H7 (cell line): ENCODE results near the gene ASPSCR1. TPM values are rescaled to one million over a fixed set of nuclear protein-coding genes. Genes with fewer than 3 reads are reported as not detected.
A peak's percentile ranks its signal among the peaks of the same experiment; 100 is the strongest.

ENCODE experiments used
- DNase-seq: peaks from one replicate; pipeline ENCODE4 v3.0.0; 2012
- H3K27me3 ChIP-seq: 2 replicates; pipeline ENCODE4 v1.6.0; 2011; ENCODE audit warnings: mild to moderate bottlenecking, low read length; ENCODE audit not compliant: control insufficient read depth, insufficient read depth
- H3K36me3 ChIP-seq: replicated peaks from 2 replicates; pipeline ENCODE4 v1.5.1; 2011; ENCODE audit warnings: low read length; ENCODE audit not compliant: control insufficient read depth, insufficient read depth
- H3K4me3 ChIP-seq: 2 replicates; pipeline ENCODE4 v1.5.1; 2011; ENCODE audit warnings: low read depth, mild to moderate bottlenecking, control low read depth, low read length, moderate library complexity; ENCODE audit not compliant: insufficient read depth
- total RNA-seq: library from RNA; depleted of rRNA; stranded (reverse); fragments of >200 nt; shearing (Covaris generic); gene quantifications from 2 replicates; pipeline ENCODE4 v1.2.3, GENCODE V29; 2014

ASPSCR1 gene
- total RNA-seq, 1 experiment from 2014 or later: 62.1 TPM

GRCh38 chr17:82041144-82041814, 63.9 kb downstream of the ASPSCR1 start:
- DNase-seq: no peak
- Histone ChIP-seq H3K4me3 (no peak overlapping the region), H3K36me3 (no peaks in the 10 kb centered on the region), H3K27me3 (no peaks in the 10 kb centered on the region; the same call in 1 of the 2 replicates)

DNA sequence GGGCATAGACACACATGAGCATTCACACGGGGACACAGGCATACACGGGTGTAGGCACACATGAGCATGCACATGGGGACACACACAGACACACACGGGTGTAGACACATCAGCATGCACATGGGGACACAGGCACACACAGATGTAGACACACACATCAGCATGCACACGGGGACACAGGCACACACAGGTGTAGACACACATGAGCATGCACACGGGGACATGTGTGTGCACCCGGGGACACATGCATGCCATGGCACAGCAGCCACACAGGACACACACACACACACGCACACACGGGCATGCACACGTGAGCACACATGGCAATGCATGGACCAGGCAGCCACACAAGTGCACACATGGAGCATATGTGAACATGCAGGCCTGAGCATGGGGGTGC, 65.2 kb downstream of the ASPSCR1 start:
- no peak for DNase-seq
- Histone ChIP-seq H3K4me3 (no peak overlapping the region), H3K36me3 (no peaks in the 10 kb centered on the region), H3K27me3 (no peaks in the 10 kb centered on the region)

- Histone ChIP-seq H3K27me3 (no peaks in the 10 kb centered on the region), H3K36me3 (no peaks in the 10 kb centered on the region), H3K4me3 (no peak overlapping the region)
- peak; percentile 83 for DNase-seq
Measured at GRCh38 chr17:82043507-82043906, 66.1 kb downstream of the ASPSCR1 start.

GRCh38 chr17:82045936-82046484, 68.6 kb downstream of the ASPSCR1 start:
- DNase-seq: no peak
- Histone ChIP-seq H3K36me3 (peaks cover 2% of the 10 kb centered on the region; the same call in 1 of the 2 replicates), H3K27me3 (no peaks in the 10 kb centered on the region), H3K4me3 (no peak overlapping the region)

DNA sequence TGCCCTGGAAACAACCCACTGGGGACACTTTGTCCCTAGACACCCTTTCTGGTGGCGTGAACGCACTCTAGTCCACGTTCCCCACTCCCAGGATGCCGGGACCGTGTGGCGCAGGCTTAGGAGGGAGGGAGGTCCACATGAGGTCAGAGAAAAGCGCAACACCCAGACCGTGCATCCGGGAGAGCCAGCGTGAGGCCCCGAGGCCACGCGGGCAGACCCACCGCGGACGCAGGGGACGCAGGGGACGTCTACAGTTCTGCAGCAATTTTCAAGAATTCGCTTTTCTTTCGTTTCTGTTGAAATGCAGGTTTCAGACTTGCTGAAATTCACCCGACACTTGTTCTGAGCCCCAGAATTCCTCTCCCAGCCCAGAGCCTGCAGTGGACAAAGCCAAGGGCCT, 69.5 kb downstream of the ASPSCR1 start:
- Histone ChIP-seq H3K27me3 (no peaks in the 10 kb centered on the region), H3K36me3 (peaks cover 2% of the 10 kb centered on the region; the same call in 1 of the 2 replicates), H3K4me3 (no peak overlapping the region)
- DNase-seq: no peak

GRCh38 chr17:82047379-82047778, 70.0 kb downstream of the ASPSCR1 start:
- DNase-seq: no peak
- Histone ChIP-seq H3K27me3 (no peaks in the 10 kb centered on the region), H3K4me3 (no peak overlapping the region), H3K36me3 (peaks cover 2% of the 10 kb centered on the region; the same call in 1 of the 2 replicates)

- Histone ChIP-seq H3K4me3 (no peak overlapping the region), H3K36me3 (peaks cover 2% of the 10 kb centered on the region; the same call in 1 of the 2 replicates), H3K27me3 (no peaks in the 10 kb centered on the region)
- DNase-seq: no peak
Measured at GRCh38 chr17:82047914-82048570, 70.6 kb downstream of the ASPSCR1 start.

- peaks cover 2% of the 10 kb centered on the region; the same call in 1 of the 2 replicates for H3K36me3 ChIP-seq
- DNase-seq: no peak
- H3K4me3 ChIP-seq: no peak overlapping the region
- H3K27me3 ChIP-seq: no peaks in the 10 kb centered on the region
Measured at GRCh38 chr17:82048571-82048971, 71.1 kb downstream of the ASPSCR1 start.

- Histone ChIP-seq H3K4me3 (no peak overlapping the region), H3K27me3 (no peaks in the 10 kb centered on the region), H3K36me3 (peaks cover 5% of the 10 kb centered on the region)
- DNase-seq: no peak
Measured at GRCh38 chr17:82049106-82049505, 71.7 kb downstream of the ASPSCR1 start.

DNA sequence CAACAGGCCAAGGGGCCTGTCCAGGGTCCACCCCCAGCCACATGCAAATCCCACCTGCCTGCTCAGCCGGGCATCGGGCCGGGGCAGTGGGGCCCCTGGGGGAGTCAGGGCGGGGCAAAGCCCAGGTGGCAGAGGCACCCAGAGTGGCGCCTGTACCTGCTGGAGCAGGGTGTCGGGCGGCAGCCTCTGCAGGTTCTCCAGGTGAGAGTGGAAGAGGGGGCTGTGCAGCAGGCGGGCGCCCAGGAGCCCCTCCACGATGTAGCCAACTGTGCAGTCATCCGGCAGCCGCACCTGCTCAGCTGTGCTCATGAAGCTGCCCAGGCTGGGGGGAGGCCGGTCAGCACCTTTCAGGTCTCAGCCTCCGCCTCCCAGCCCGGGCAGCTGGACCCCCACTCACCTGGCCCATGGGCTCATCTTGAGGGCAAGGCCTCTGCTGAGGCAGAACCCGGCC, 72.1 kb downstream of the ASPSCR1 start:
- no peaks in the 10 kb centered on the region for H3K27me3 ChIP-seq
- no peak for DNase-seq
- H3K4me3 ChIP-seq: no peak overlapping the region
- peaks cover 5% of the 10 kb centered on the region for H3K36me3 ChIP-seq

- Histone ChIP-seq H3K36me3 (peaks cover 10% of the 10 kb centered on the region), H3K4me3 (no peak overlapping the region), H3K27me3 (no peaks in the 10 kb centered on the region)
- no peak for DNase-seq
Measured at GRCh38 chr17:82050152-82050760, 72.8 kb downstream of the ASPSCR1 start.

DNA sequence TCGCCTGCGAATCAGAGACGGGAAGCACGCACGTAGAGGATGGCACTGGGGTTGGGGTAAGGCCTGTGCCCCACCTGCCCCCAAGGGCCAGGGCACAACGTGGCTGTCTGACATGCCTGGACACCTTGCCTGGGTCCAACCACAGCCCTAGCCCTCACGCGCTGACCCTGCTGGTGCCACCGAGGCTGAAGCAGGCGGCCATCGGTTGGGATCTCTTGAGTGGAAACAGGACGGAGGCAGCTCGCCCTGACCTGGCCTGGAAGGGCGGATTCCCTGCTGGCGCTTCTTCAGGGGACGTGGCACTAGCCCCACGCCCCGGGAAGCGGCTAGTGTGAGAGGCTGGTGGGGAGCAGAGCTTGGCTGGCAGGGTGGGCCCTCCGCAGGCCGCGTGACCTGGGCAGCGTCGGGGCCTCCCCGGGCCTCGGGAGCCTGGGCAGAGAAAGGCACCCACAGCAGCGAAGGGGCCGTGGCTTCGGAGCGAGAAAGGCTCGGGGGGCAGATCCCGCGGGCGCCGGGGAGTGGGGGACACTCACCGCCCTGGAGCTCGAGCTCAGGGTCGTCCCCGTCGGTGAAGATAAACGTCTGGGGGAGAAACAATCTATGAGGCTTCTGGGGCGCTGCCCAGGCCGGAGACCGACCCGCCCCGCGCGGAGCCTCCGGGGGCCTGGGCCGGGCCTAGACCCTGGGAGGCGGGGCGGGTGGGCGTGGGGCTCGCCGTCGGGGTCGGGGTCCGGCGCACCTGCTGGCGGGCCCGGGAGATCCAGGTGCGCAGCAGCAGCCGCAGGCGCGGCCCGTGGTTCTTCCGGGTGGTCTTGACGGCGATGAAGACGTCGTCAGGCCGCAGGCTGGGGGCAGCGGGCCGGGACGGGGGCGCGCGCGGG, 73.6 kb downstream of the ASPSCR1 start:
- no peaks in the 10 kb centered on the region for H3K27me3 ChIP-seq
- peak overlapping the region; percentile 83 for H3K4me3 ChIP-seq
- peak; percentile 93 for DNase-seq
- peaks cover 15% of the 10 kb centered on the region for H3K36me3 ChIP-seq

DNA sequence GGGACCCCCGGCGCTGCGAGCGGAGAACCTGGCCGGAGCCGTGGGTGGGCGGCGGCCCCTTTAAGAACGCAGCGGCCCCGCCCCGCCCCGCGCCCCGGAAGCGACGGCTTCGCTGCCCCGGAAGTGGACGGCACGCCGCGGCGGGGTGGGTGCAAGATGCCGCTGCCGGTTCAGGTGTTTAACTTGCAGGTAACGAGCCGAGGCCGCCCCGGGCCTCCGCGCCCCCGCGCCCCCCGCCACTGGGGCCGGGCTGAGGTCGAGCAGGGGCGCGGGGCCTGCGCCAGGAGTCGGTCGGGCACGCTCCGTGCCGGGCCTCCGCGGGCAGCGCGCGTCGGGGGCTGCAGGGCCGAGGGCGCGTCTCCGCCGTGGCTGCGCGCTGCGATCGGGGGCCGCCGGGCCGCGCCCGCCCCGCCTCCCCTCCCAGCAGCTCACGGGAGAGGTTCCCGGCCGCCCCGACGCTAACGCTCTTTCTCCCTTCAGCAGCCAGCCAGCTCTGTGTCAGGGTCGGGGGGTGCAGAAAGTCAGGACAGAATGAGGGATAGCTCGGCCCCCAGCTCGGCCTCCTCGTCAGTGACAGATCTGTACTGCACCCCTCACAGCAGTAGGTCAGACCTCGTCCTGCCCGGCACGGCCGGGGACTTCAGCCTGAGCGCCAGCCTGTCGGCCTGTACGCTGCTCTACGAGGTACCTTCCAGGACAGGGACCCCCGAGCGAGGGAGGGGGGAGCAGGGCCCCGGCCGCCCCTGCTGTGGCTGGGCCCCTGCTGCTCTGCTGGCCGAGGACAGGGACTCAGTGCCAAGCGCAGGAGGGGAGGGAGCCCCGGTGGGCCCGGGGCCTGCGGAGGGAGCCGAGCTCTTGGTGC, 74.6 kb downstream of the ASPSCR1 start, which contains the start of the genes GPS1 and RFNG:
Gene GPS1, plus strand, starts transcription at position 123 of the 862 bp plus-strand sequence. Its CDS starts 34 bp downstream, at position 157.
Gene RFNG, minus strand, starts transcription at position 36 of the 862 bp plus-strand sequence. CDS start 45 bp downstream, outside the sequence.
- Histone ChIP-seq H3K36me3 (peaks cover 17% of the 10 kb centered on the region), H3K4me3 (peak within 1 kb of the TSS; percentile 83), H3K27me3 (no peaks in the 10 kb centered on the region)
- peak; percentile 97 for DNase-seq
